RWPE1 (cell line): ENCODE results near the gene ZFP36L2.

Experiments used
- CTCF ChIA-PET: fragments of 350-600 bp; sonication (Branson Sonifier 250); formaldehyde crosslinking; extraction: SDS; loops from one replicate; lab custom pipeline; 2021; lab: Yijun Ruan, JAX
- POLR2A ChIA-PET: fragments of 400-600 bp; formaldehyde crosslinking; extraction: SDS; loops from one replicate; lab custom pipeline; 2020; ENCODE audit warnings: antibody characterized with exemption; ENCODE audit not compliant: low non-redundant PET; lab: Yijun Ruan, JAX
- DNase-seq: peaks from one replicate; pipeline ENCODE4 v3.0.0; 2012; ENCODE audit warnings: low spot score
- H3K27ac ChIP-seq: fragments of 450-650 bp; 2 replicates; pipeline ENCODE4 v1.5.1; 2017
- TF ChIP-seq, protein P1 (sequence below): fragments of 450-650 bp; conservative IDR thresholded peaks from 2 replicates; pipeline ENCODE4 v1.5.1; 2017; ENCODE audit warnings: low read depth, mild to moderate bottlenecking

Gene ZFP36L2

DNA sequence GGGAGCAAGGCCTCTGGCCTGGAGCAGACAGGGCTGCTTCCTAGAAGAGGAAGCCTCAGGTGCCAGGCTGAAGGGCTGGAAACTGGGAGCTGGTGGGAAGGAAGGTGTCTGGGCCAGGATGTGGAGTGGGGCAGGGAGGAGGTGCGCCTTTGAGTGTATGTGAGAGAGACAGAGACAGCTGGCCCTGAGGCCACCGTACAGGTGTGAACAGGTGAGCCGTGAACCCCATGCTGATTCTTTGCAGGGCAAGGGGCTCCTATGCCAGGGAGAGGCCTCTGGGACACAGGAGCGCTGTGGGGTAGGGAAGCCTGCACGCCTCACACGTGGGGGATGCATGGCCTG is 16.3 kb downstream of the ZFP36L2 start:
- peak overlapping the region; percentile 40 for H3K27ac ChIP-seq
- TF ChIP-seq, protein P1, sequence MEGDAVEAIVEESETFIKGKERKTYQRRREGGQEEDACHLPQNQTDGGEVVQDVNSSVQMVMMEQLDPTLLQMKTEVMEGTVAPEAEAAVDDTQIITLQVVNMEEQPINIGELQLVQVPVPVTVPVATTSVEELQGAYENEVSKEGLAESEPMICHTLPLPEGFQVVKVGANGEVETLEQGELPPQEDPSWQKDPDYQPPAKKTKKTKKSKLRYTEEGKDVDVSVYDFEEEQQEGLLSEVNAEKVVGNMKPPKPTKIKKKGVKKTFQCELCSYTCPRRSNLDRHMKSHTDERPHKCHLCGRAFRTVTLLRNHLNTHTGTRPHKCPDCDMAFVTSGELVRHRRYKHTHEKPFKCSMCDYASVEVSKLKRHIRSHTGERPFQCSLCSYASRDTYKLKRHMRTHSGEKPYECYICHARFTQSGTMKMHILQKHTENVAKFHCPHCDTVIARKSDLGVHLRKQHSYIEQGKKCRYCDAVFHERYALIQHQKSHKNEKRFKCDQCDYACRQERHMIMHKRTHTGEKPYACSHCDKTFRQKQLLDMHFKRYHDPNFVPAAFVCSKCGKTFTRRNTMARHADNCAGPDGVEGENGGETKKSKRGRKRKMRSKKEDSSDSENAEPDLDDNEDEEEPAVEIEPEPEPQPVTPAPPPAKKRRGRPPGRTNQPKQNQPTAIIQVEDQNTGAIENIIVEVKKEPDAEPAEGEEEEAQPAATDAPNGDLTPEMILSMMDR: no peak
- no peak for DNase-seq
- CTCF ChIA-PET: no interaction called here
- POLR2A ChIA-PET: no interaction called here

DNA sequence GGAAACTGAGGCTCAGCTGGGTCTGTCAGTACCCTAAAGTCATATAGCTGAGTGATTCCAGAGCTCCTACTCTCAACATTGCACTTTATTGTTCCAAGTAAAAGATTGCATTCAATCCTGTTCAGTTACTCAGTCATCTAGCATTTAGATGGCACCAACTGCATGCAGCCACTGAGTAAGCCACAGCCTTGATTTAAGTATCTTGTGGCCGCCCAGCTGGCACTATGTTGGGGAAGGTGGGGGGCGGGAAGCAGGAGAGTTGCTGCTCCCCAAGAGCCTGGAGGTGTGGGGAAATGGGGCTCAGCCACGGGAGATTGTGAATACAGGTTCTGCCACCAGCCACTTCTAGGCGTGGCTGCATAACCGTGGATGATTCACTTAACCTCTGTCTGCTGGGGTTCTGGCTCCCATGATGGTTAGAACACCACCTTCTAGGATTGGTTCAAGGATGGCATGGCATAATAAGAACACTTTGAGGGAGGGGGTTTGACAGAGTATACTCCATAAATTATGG is 17.1 kb downstream of the ZFP36L2 start:
- TF ChIP-seq, protein P1: no peak
- DNase-seq: no peak
- ChIA-PET POLR2A (no interaction called here), CTCF (no interaction called here)
- H3K27ac ChIP-seq: peak overlapping the region; percentile 40; the same call in 1 of the 2 replicates

DNA sequence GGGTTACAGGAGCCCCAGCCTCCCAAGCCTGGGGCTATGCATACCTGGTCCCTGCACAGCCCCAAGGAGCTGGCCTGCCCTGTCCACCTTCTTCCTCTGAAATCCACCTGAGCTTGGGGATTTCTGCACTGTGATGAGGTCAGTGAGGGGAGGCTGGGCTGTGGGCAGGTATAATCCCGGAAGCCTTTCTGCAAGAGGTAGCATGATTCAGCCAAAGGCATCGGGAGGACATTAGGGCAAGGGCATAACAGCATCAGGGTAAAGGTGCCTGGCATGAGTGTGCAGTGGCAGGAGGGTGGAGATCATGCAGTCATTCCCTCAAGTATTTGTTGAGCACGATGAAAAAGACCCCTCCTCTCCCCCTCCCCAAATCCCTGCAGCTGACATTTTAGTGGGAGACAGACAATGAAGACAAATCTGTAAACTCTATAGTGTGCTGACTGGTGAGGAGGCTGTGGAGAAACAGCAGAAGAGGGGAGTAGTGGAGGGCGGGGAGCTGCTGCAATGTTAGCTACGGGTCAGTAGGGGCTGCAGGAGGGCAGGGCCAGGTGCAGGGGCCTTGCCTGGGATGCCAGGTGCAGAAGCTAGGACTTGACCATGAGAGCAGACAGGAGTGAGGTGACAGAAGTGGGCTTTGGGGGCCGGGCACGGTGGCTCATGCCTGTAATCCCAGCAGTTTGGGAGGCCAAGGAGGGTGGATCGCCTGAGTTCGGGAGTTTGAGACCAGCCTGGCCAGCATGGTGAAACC is 18.7 kb downstream of the ZFP36L2 start:
- ChIA-PET POLR2A (no interaction called here), CTCF (no interaction called here)
- no peak overlapping the region for H3K27ac ChIP-seq
- DNase-seq: no peak
- TF ChIP-seq, protein P1: no peak

DNA sequence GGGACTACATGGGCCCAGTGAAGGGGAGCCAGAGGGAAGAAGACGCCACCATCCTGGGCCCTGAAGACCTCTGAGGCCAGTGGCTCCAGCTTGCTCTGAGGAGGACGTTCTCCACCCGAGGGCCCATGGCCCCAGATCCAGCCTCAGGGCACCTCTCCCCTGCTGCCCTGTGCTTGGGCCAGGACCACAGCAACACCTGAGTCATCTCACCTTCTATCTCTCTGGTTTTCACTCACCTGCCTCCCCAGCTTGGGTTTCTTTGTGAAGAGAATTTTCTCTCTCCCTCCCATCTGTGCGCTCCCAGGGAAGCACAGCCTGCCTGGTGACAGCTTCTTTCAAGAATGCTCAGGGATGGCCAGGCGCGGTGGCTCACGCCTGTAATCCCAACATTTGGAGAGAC is 19.8 kb downstream of the ZFP36L2 start:
- TF ChIP-seq, protein P1: no peak
- no peak overlapping the region for H3K27ac ChIP-seq
- DNase-seq: no peak
- ChIA-PET POLR2A (interaction anchor here (0.5 kb wide), 1 partner anchor 41 kb away, joined by 3 read pairs; no protein-coding TSS in a partner anchor), CTCF (no interaction called here)

DNA sequence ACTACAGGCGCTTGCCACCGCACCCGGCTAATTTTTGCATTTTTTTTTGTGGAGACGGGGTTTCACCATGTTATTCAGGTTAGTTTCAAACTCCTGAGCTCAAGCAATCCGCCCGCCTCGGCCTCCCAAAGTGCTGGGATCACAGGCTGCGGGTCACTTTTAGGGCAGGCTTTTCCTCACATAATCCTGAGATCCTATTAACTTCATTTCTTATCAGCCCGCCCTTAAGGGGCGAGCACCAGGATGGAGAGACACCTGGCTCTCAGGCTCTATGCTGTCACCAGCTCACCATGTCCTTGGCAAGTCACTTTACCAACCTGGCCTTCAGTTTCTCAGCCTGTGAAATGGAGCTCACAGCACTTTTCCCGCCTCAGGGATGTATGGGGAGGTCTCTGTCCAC is 23.0 kb downstream of the ZFP36L2 start:
- no peak overlapping the region; the same call in 1 of the 2 replicates for H3K27ac ChIP-seq
- CTCF ChIA-PET: no interaction called here
- POLR2A ChIA-PET: no interaction called here
- TF ChIP-seq, protein P1: no peak
- no peak for DNase-seq

DNA sequence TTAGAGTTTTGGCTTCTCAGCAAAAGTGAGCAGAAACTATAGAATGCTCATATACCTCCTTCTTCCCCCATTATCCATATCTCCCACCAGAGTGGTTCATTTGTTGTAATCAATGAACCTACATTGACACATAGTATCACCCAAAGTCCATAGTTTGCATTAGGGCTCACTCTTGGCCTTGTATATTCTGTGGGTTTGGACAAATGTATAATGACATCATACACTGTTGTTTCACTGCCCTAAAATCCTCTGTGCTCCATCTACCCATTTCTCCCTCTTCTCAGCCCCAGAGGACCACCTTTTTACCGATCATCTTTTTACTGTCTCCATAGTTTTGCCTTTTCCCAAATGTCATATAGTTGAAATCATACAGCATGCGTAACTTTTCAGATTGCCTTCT is 24.1 kb downstream of the ZFP36L2 start:
- no peak overlapping the region for H3K27ac ChIP-seq
- POLR2A ChIA-PET: no interaction called here

More for the DNA sequence above, 24.1 kb downstream of the ZFP36L2 start:
- DNase-seq: no peak
- TF ChIP-seq, protein P1: no peak
- CTCF ChIA-PET: interaction anchor here (0.7 kb wide), 1 partner anchor 343 kb away, joined by 3 read pairs; no protein-coding TSS in a partner anchor
